H1 (cell line): ENCODE results near the gene IP6K3. TPM values are rescaled to one million over a fixed set of nuclear protein-coding genes. Genes with fewer than 3 reads are reported as not detected.

ENCODE experiments used
- CTCF ChIA-PET: fragments of 300-600 bp; sonication (Branson Sonifier 250); formaldehyde crosslinking; loops from one replicate; lab custom pipeline; 2021; ENCODE audit not compliant: partially characterized antibody; lab: Charles Lee
- POLR2A ChIA-PET: fragments of 300-600 bp; sonication (Branson Sonifier 250); formaldehyde crosslinking; loops from one replicate; lab custom pipeline; 2021; ENCODE audit warnings: inconsistent platforms; ENCODE audit not compliant: partially characterized antibody; lab: Charles Lee
- DNase-seq, 2 experiments: peaks; one replicate each; pipeline versions ENCODE4 v3.0.0 to v3.0.0-alpha.2; 2010 to 2022; ENCODE audit warnings: low spot score in 2 of 2, low read depth in 1 of 2, mixed read lengths in 1 of 2
- FAIRE-seq: peaks from 2 replicates; lab custom pipeline; 2011; peaks lifted over from hg19 to GRCh38; lab: Jason Lieb, UNC
- H2AFZ ChIP-seq: 2 replicates; pipeline ENCODE4 v1.8.1; 2012; ENCODE audit warnings: low read length, inconsistent platforms
- H2AK5ac ChIP-seq: 2 replicates; pipeline ENCODE4 v1.6.1; 2013; ENCODE audit warnings: low read depth, low read length
- H2BK120ac ChIP-seq: replicated peaks from 2 replicates; pipeline ENCODE3; 2013; ENCODE audit warnings: low read depth, low read length, inconsistent platforms
- H2BK12ac ChIP-seq: 2 replicates; pipeline ENCODE4 v1.6.1; 2013; ENCODE audit warnings: low read depth, low read length
- H2BK15ac ChIP-seq: 2 replicates; pipeline ENCODE4 v1.6.1; 2013; ENCODE audit warnings: low read length
- H2BK20ac ChIP-seq: 2 replicates; pipeline ENCODE4 v1.6.1; 2013; ENCODE audit warnings: low read length
- H2BK5ac ChIP-seq: 2 replicates; pipeline ENCODE4 v1.6.1; 2013; ENCODE audit warnings: low read depth, low read length
- H3K14ac ChIP-seq: 2 replicates; pipeline ENCODE4 v1.6.1; 2013; ENCODE audit warnings: inconsistent platforms; ENCODE audit not compliant: insufficient read length
- H3K18ac ChIP-seq: 2 replicates; pipeline ENCODE4 v1.6.1; 2013; ENCODE audit warnings: low read length; ENCODE audit errors: extremely low read depth
- H3K23ac ChIP-seq: 2 replicates; pipeline ENCODE4 v1.6.1; 2013; ENCODE audit warnings: inconsistent platforms; ENCODE audit not compliant: insufficient read length
- H3K23me2 ChIP-seq: 2 replicates; pipeline ENCODE4 v1.6.1; 2013; ENCODE audit warnings: low read depth, low read length
- H3K27ac ChIP-seq: 2 replicates; pipeline ENCODE4 v1.6.1; 2011; ENCODE audit warnings: low read depth, low read length, inconsistent platforms
- H3K27me3 ChIP-seq, 4 experiments: replicated peaks in 1 of 4; 1 replicate in 1 of 4; 2 replicates in 3 of 4; pipeline versions ENCODE4 v1.6.1 to v1.8.1; 2011 to 2013; ENCODE audit warnings: low read length in 3 of 4, mild to moderate bottlenecking in 3 of 4, inconsistent platforms in 2 of 4, mixed read lengths in 2 of 4, moderate library complexity in 1 of 4; ENCODE audit not compliant: control insufficient read depth in 3 of 4, insufficient read depth in 3 of 4; ENCODE audit errors: extremely low read depth in 1 of 4
- H3K36me3 ChIP-seq, 4 experiments: 2 replicates each; pipeline versions ENCODE4 v1.6.1 to v1.8.1; 2011 to 2013; ENCODE audit warnings: mild to moderate bottlenecking in 4 of 4, low read length in 3 of 4, moderate library complexity in 2 of 4, control low read depth in 1 of 4, inconsistent platforms in 1 of 4; ENCODE audit not compliant: insufficient read depth in 4 of 4, control insufficient read depth in 2 of 4
- H3K4ac ChIP-seq: replicated peaks from 2 replicates; pipeline ENCODE3; 2013; ENCODE audit warnings: low read length, low read depth, mixed read lengths, inconsistent platforms; ENCODE audit not compliant: insufficient read length
- H3K4me1 ChIP-seq, 4 experiments: replicated peaks in 1 of 4; 1 replicate in 1 of 4; 2 replicates in 3 of 4; pipeline versions ENCODE4 v1.6.1 to v1.8.1; 2011 to 2013; ENCODE audit warnings: low read length in 3 of 4, inconsistent platforms in 2 of 4, mixed read lengths in 1 of 4; ENCODE audit not compliant: insufficient read depth in 4 of 4, control insufficient read depth in 3 of 4
- H3K4me2 ChIP-seq, 2 experiments: 2 replicates each; pipeline versions ENCODE4 v1.6.1 to v1.8.1; 2011 to 2013; ENCODE audit warnings: low read depth in 2 of 2, low read length in 2 of 2, control low read depth in 1 of 2, inconsistent platforms in 1 of 2, mild to moderate bottlenecking in 1 of 2; ENCODE audit not compliant: insufficient read depth in 1 of 2
- H3K4me3 ChIP-seq, 4 experiments: fragments of 200-600, 300-600 bp in 1 of 4; sonication (generic), shearing (Covaris generic), sonication (Bioruptor Twin) in 1 of 4; 2 replicates each; pipeline versions ENCODE4 v1.5.1 to v1.8.1; 2011 to 2016; ENCODE audit warnings: low read length in 4 of 4, low read depth in 3 of 4, control low read depth in 2 of 4, inconsistent platforms in 2 of 4, mild to moderate bottlenecking in 2 of 4, mixed read lengths in 1 of 4, moderate library complexity in 1 of 4; ENCODE audit not compliant: insufficient read depth in 2 of 4; ENCODE audit errors: extremely low read depth in 1 of 4
- H3K56ac ChIP-seq: replicated peaks from 2 replicates; pipeline ENCODE3; 2013; ENCODE audit warnings: low read depth, mild to moderate bottlenecking, mixed read lengths, low read length, inconsistent platforms; ENCODE audit not compliant: insufficient read length
- H3K79me1 ChIP-seq: 2 replicates; pipeline ENCODE4 v1.6.1; 2013; ENCODE audit warnings: low read depth, low read length, control low read depth
- H3K79me2 ChIP-seq, 2 experiments: 2 replicates each; pipeline versions ENCODE4 v1.6.1 to v1.8.1; 2012 to 2013; ENCODE audit warnings: low read length in 2 of 2, mild to moderate bottlenecking in 2 of 2, inconsistent platforms in 1 of 2; ENCODE audit not compliant: insufficient read depth in 2 of 2, control insufficient read depth in 1 of 2
- H3K9ac ChIP-seq, 4 experiments: replicated peaks in 1 of 4; 1 replicate in 1 of 4; 2 replicates in 3 of 4; pipeline versions ENCODE4 v1.6.1 to v1.8.1; 2011 to 2013; ENCODE audit warnings: low read depth in 3 of 4, low read length in 3 of 4, control low read depth in 2 of 4, mild to moderate bottlenecking in 2 of 4, moderate library complexity in 2 of 4, inconsistent platforms in 1 of 4; ENCODE audit errors: extremely low read depth in 1 of 4
- H3K9me3 ChIP-seq, 2 experiments: 2 replicates each; pipeline versions ENCODE4 v1.6.1 to v1.8.1; 2012 to 2013; ENCODE audit warnings: mild to moderate bottlenecking in 2 of 2, moderate library complexity in 2 of 2, control low read depth in 1 of 2, inconsistent platforms in 1 of 2, low read depth in 1 of 2, low read length in 1 of 2, mixed read lengths in 1 of 2; ENCODE audit not compliant: insufficient read depth in 2 of 2
- H4K20me1 ChIP-seq, 2 experiments: replicated peaks in 1 of 2; 2 replicates each; pipeline versions ENCODE3 to v1.8.1; 2011 to 2013; ENCODE audit warnings: inconsistent platforms in 2 of 2, low read length in 2 of 2, mild to moderate bottlenecking in 1 of 2; ENCODE audit not compliant: insufficient read depth in 2 of 2, control insufficient read depth in 1 of 2
- H4K5ac ChIP-seq: 2 replicates; pipeline ENCODE4 v1.6.1; 2013; ENCODE audit warnings: low read length, low read depth, mixed read lengths, inconsistent platforms; ENCODE audit not compliant: insufficient read length
- H4K8ac ChIP-seq: 2 replicates; pipeline ENCODE4 v1.8.0; 2013; ENCODE audit warnings: mild to moderate bottlenecking, moderate library complexity, low read length, inconsistent platforms; ENCODE audit not compliant: insufficient read depth; ENCODE audit errors: extremely low read depth
- H4K91ac ChIP-seq: replicated peaks from 2 replicates; pipeline ENCODE3; 2013; ENCODE audit warnings: low read length, mixed read lengths, inconsistent platforms; ENCODE audit not compliant: insufficient read length
- CEBPB ChIP-seq: IDR thresholded peaks from 2 replicates; pipeline ENCODE4 v1.6.1; 2012; ENCODE audit warnings: low read depth, low read length
- MAX ChIP-seq: IDR thresholded peaks from 2 replicates; pipeline ENCODE4 v1.6.1; 2012; ENCODE audit warnings: inconsistent platforms
- WGBS, 2 experiments: shearing (Covaris generic) in 1 of 2; methylation state at CpG; one replicate each; pipeline versions ENCODE4 v1.1.6 to v1.1.7; 2013 to 2015; ENCODE audit warnings: low lambda C conversion rate in 2 of 2, mixed read lengths in 2 of 2, inconsistent platforms in 1 of 2, low coverage in 1 of 2, missing lambda C conversion rate in 1 of 2; ENCODE audit not compliant: insufficient replicate concordance in 2 of 2, insufficient coverage in 1 of 2, insufficient read length in 1 of 2; ENCODE audit errors: extremely low coverage in 1 of 2, missing lambda C conversion rate in 1 of 2; 5-methylcytosine and 5-hydroxymethylcytosine counted together
- polyA plus RNA-seq, 7 experiments: library from polyadenylated mRNA; depleted of rRNA in 3 of 7; stranded (reverse) in 5 of 7; unstranded in 2 of 7; fragments of >200 nt in 5 of 7; fragments of 200-250 nt in 2 of 7; gene quantifications; 1 replicate in 5 of 7; 2 replicates in 1 of 7; 4 replicates in 1 of 7; pipeline versions ENCODE4 v1.2.1 to v1.2.3, GENCODE V29; 2011 to 2013; ENCODE audit warnings: missing spikeins in 2 of 7, mixed read lengths in 2 of 7
- total RNA-seq: library from RNA; stranded (reverse); fragmentation: NEBNext Ultra II Directional; extraction: Animal tissue kit (Norgen Biotek cat#: 25700); gene quantifications from 2 replicates; pipeline ENCODE4 v1.2.1, GENCODE V29; 2021

The IP6K3 gene
- total and polyA plus RNA-seq, 2 of the 8 experiments (the other 6 are each of a cell fraction or from before 2014, with no cell fraction given), result 0.22 to 0.73 TPM

GRCh38 chr6:33748841-33749240 is 2.1 kb upstream of the IP6K3 start:
- 91% methylated on average over 3 of the region's 4 CpGs; no CpG with 5 or more reads in 1 of the 2 experiments for WGBS, 2 experiments
- H2BK15ac ChIP-seq, result peak overlapping the region; percentile 46; the same call in 1 of the 2 replicates
- no peak overlapping the region for H3K4ac ChIP-seq
- H3K4me2 ChIP-seq, result no peak overlapping the region
- ChIA-PET CTCF (interaction anchor here (1.0 to 12.0 kb wide), 5 partner anchors 10 to 415 kb away, joined by 4 to 171 read pairs (median 4); no protein-coding TSS in a partner anchor), POLR2A (interaction anchor here (1.8 kb wide), 1 partner anchor 37 kb away, joined by 4 read pairs; the partner anchor contains the start of gene UQCC2)
- H4K20me1 ChIP-seq, result no peaks in the 10 kb centered on the region
- no peaks in the 10 kb centered on the region for H3K79me2 ChIP-seq
- 0 out of 2 replicates have a peak overlapping the region, but pooled peaks have one; percentile 9 for H2BK12ac ChIP-seq
- DNase-seq, result no peak
- no peak overlapping the region for H3K18ac ChIP-seq
- FAIRE-seq, result no peak
- H2BK5ac ChIP-seq, result no peak overlapping the region
- peak overlapping the region; percentile 41 for H2BK120ac ChIP-seq
- no peak overlapping the region for H2AK5ac ChIP-seq
- no peaks in the 10 kb centered on the region for H3K9me3 ChIP-seq
- no peak overlapping the region for H3K4me3 ChIP-seq
- H4K5ac ChIP-seq, result no peak overlapping the region
- H3K27me3 ChIP-seq, result no peaks in the 10 kb centered on the region
- peak overlapping the region; percentile 72; the same call in 1 of the 2 replicates for H2BK20ac ChIP-seq
- H3K56ac ChIP-seq, result no peak overlapping the region
- no peak overlapping the region for H3K27ac ChIP-seq
- H3K23me2 ChIP-seq, result no peaks in the 10 kb centered on the region
- no peak overlapping the region for H3K23ac ChIP-seq
- H3K14ac ChIP-seq, result no peak overlapping the region
- H4K8ac ChIP-seq, result no peak overlapping the region; the same call in 1 of the 2 replicates
- TF ChIP-seq MAX (peak; percentile 39; the same call in 1 of the 2 replicates), CEBPB (no peak)
- H3K79me1 ChIP-seq, result no peaks in the 10 kb centered on the region
- H4K91ac ChIP-seq, result no peak overlapping the region
- H2AFZ ChIP-seq, result no peak overlapping the region
- H3K9ac ChIP-seq, result no peak overlapping the region
- H3K36me3 ChIP-seq, result no peaks in the 10 kb centered on the region
- H3K4me1 ChIP-seq, result peaks cover 7 to 32% (median 23%) of the 10 kb centered on the region in 4 experiments
